ENCODE data around the gene CALY.

The CALY gene

GRCh38 chr10:133275684-133276092 lies 61.0 kb downstream of the CALY start:
- no peak for DNase-seq
- Histone ChIP-seq H3K27me3 (peaks cover 0 to 20% of the 10 kb centered on the region in 2 donors), H3K9me3 (no peaks in the 10 kb centered on the region), H3K27ac (no peak overlapping the region), H3K36me3 (peaks cover 15 to 47% (median 26%) of the 10 kb centered on the region in 3 donors), H3K4me1 (peaks cover 0 to 20% (median 6%) of the 10 kb centered on the region in 4 donors), H3K4me3 (peak overlapping the region; percentile 6 to 18)
- TF ChIP-seq, protein P1, sequence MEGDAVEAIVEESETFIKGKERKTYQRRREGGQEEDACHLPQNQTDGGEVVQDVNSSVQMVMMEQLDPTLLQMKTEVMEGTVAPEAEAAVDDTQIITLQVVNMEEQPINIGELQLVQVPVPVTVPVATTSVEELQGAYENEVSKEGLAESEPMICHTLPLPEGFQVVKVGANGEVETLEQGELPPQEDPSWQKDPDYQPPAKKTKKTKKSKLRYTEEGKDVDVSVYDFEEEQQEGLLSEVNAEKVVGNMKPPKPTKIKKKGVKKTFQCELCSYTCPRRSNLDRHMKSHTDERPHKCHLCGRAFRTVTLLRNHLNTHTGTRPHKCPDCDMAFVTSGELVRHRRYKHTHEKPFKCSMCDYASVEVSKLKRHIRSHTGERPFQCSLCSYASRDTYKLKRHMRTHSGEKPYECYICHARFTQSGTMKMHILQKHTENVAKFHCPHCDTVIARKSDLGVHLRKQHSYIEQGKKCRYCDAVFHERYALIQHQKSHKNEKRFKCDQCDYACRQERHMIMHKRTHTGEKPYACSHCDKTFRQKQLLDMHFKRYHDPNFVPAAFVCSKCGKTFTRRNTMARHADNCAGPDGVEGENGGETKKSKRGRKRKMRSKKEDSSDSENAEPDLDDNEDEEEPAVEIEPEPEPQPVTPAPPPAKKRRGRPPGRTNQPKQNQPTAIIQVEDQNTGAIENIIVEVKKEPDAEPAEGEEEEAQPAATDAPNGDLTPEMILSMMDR (IDR thresholded peaks at IDR 0.05), result no peak
- intact Hi-C loops (cut with DNase I; ENCODE audit: low total_unique reads), result no loop called here

- peaks cover 0 to 20% of the 10 kb centered on the region in 2 donors for H3K27me3 ChIP-seq
- no peaks in the 10 kb centered on the region for H3K9me3 ChIP-seq
- no peak for DNase-seq
- intact Hi-C loops (cut with DNase I; ENCODE audit: low total_unique reads), result no loop called here
- TF ChIP-seq, protein P1 (IDR thresholded peaks at IDR 0.05), result no peak
- no peak overlapping the region for H3K27ac ChIP-seq
- H3K4me3 ChIP-seq, result no peak overlapping the region
- H3K4me1 ChIP-seq, result peaks cover 0 to 20% (median 6%) of the 10 kb centered on the region in 4 donors
- peaks cover 10 to 47% (median 20%) of the 10 kb centered on the region in 3 donors for H3K36me3 ChIP-seq
Measured at GRCh38 chr10:133274751-133275683, 61.7 kb downstream of the CALY start.
